HEK293T (cell line): ENCODE data around the gene GSTP1.
"Not testable (repeated sequence)": the region's sequence is repeated elsewhere in the genome, so short reads cannot be mapped to it uniquely, and the experiment has no call there.

ENCODE experiments used
- CTCF ChIA-PET: fragments of 350-600 bp; formaldehyde crosslinking; extraction: SDS; loops from one replicate; lab custom pipeline; 2021; ENCODE audit warnings: antibody characterized with exemption, inconsistent platforms; lab: Yijun Ruan, JAX
- POLR2A ChIA-PET: fragments of 350-600 bp; formaldehyde crosslinking; extraction: SDS; loops from one replicate; lab custom pipeline; 2020; ENCODE audit warnings: antibody characterized with exemption, inconsistent platforms; lab: Yijun Ruan, JAX
- DNase-seq: peaks from one replicate; pipeline ENCODE4 v3.0.0; 2012; ENCODE audit warnings: mixed read lengths; ENCODE audit errors: extremely low spot score
- ARNT ChIP-seq: fragments of 450-650 bp; IDR thresholded peaks from 2 replicates; pipeline ENCODE4 v1.6.1; 2017; ENCODE audit warnings: mild to moderate bottlenecking
- BHLHE40 ChIP-seq: fragments of 450-650 bp; IDR thresholded peaks from 2 replicates; pipeline ENCODE4 v1.6.1; 2016; ENCODE audit warnings: mild to moderate bottlenecking, moderate library complexity, borderline replicate concordance
- CTBP1 ChIP-seq: fragments of 450-650 bp; IDR thresholded peaks from 2 replicates; pipeline ENCODE4 v1.6.1; 2016; ENCODE audit warnings: borderline replicate concordance
- ELF4 ChIP-seq: fragments of 450-650 bp; IDR thresholded peaks from 2 replicates; pipeline ENCODE4 v1.6.1; 2017; ENCODE audit warnings: antibody characterized with exemption
- FOXA1 ChIP-seq: fragments of 450-650 bp; IDR thresholded peaks from 2 replicates; pipeline ENCODE4 v1.6.1; 2016; ENCODE audit warnings: mild to moderate bottlenecking
- FOXK2 ChIP-seq: fragments of 450-650 bp; IDR thresholded peaks from 2 replicates; pipeline ENCODE4 v1.6.1; 2016; ENCODE audit warnings: mild to moderate bottlenecking
- FOXM1 ChIP-seq: fragments of 450-650 bp; IDR thresholded peaks from 2 replicates; pipeline ENCODE4 v1.6.1; 2017; ENCODE audit warnings: mild to moderate bottlenecking, borderline replicate concordance
- HDGF ChIP-seq: fragments of 450-650 bp; IDR thresholded peaks from 2 replicates; pipeline ENCODE4 v1.6.1; 2017; ENCODE audit warnings: antibody characterized with exemption, borderline replicate concordance
- L3MBTL2 ChIP-seq: fragments of 450-650 bp; conservative IDR thresholded peaks from 2 replicates; pipeline ENCODE4 v1.6.1; 2016; ENCODE audit warnings: mild to moderate bottlenecking
- LEF1 ChIP-seq: fragments of 450-650 bp; IDR thresholded peaks from 2 replicates; pipeline ENCODE4 v1.6.1; 2017; ENCODE audit warnings: mild to moderate bottlenecking, borderline replicate concordance
- NFRKB ChIP-seq: fragments of 450-650 bp; IDR thresholded peaks from 2 replicates; pipeline ENCODE4 v1.6.1; 2016; ENCODE audit warnings: mild to moderate bottlenecking, moderate library complexity
- PKNOX1 ChIP-seq: fragments of 450-650 bp; IDR thresholded peaks from 2 replicates; pipeline ENCODE4 v1.6.1; 2016
- SP1 ChIP-seq: fragments of 450-650 bp; IDR thresholded peaks from 2 replicates; pipeline ENCODE4 v1.6.1; 2017
- SUZ12 ChIP-seq: fragments of 450-650 bp; IDR thresholded peaks from 2 replicates; pipeline ENCODE4 v1.6.1; 2016; ENCODE audit warnings: mild to moderate bottlenecking
- TARDBP ChIP-seq: fragments of 450-650 bp; IDR thresholded peaks from 2 replicates; pipeline ENCODE4 v1.6.1; 2016
- ZNF384 ChIP-seq: fragments of 450-650 bp; IDR thresholded peaks from 2 replicates; pipeline ENCODE4 v1.6.1; 2016

GSTP1 gene

GRCh38 chr11:67596753-67597300 is 13.2 kb downstream of the GSTP1 start:
- TF ChIP-seq FOXA1 (no peak), LEF1 (no peak), FOXK2 (no peak), SUZ12 (no peak), BHLHE40 (no peak), CTBP1 (no peak), PKNOX1 (no peak), ZNF384 (no peak), ARNT (no peak), SP1 (no peak), L3MBTL2 (no peak), FOXM1 (no peak)
- ChIA-PET CTCF (no interaction called here), POLR2A (no interaction called here)
- DNase-seq = no peak

- DNase-seq, CTCF ChIA-PET, POLR2A ChIA-PET: not testable (repeated sequence)
Observed at GRCh38 chr11:67597458-67597857, 13.8 kb downstream of the GSTP1 start.

GRCh38 chr11:67597963-67598362 is 14.4 kb downstream of the GSTP1 start:
- POLR2A ChIA-PET, CTCF ChIA-PET, DNase-seq: not testable (repeated sequence)

GRCh38 chr11:67599149-67599548 is 15.5 kb downstream of the GSTP1 start:
- CTCF ChIA-PET = no interaction called here
- DNase-seq = no peak
- POLR2A ChIA-PET = no interaction called here
- no peak for TF ChIP-seq HDGF
- no peak for TF ChIP-seq SUZ12
- TF ChIP-seq FOXK2 = no peak
- no peak for TF ChIP-seq FOXM1
- TF ChIP-seq BHLHE40 = no peak
- TF ChIP-seq ARNT = no peak
- TF ChIP-seq ZNF384 = no peak
- TF ChIP-seq CTBP1 = no peak
- TF ChIP-seq LEF1 = no peak
- no peak for TF ChIP-seq L3MBTL2
- no peak for TF ChIP-seq FOXA1
- TF ChIP-seq ELF4 = no peak

- TF ChIP-seq ARNT (no peak), SP1 (no peak), TARDBP (no peak), NFRKB (no peak), FOXK2 (no peak), L3MBTL2 (no peak)
- CTCF ChIA-PET = no interaction called here
- no peak for DNase-seq
- POLR2A ChIA-PET = no interaction called here
Observed at GRCh38 chr11:67600324-67601029, 16.9 kb downstream of the GSTP1 start.

GRCh38 chr11:67601098-67601497 is 17.5 kb downstream of the GSTP1 start:
- CTCF ChIA-PET = no interaction called here
- DNase-seq = no peak
- POLR2A ChIA-PET = interaction anchor here (1.0 kb wide), 1 partner anchor 17 kb away, joined by 3 read pairs; the partner anchor contains the start of gene GSTP1
- no peak for TF ChIP-seq FOXK2
- no peak for TF ChIP-seq ZNF384
- TF ChIP-seq ARNT = no peak
- TF ChIP-seq PKNOX1 = no peak
- no peak for TF ChIP-seq SP1
- TF ChIP-seq FOXA1 = no peak
- no peak for TF ChIP-seq ELF4
- TF ChIP-seq L3MBTL2 = no peak
- TF ChIP-seq CTBP1 = no peak
- no peak for TF ChIP-seq SUZ12
- TF ChIP-seq BHLHE40 = no peak
- TF ChIP-seq FOXM1 = no peak
- TF ChIP-seq NFRKB = no peak

- POLR2A ChIA-PET, DNase-seq: not testable (repeated sequence)
- CTCF ChIA-PET = interaction anchor here (1.0 kb wide), 1 partner anchor 10 kb away, joined by 3 read pairs; no protein-coding TSS in a partner anchor
Observed at GRCh38 chr11:67604119-67604518, 20.5 kb downstream of the GSTP1 start.

- CTCF ChIA-PET = interaction anchor here (0.6 to 1.0 kb wide), 2 partner anchors 9 to 42 kb away, joined by 3 read pairs; no protein-coding TSS in a partner anchor
- DNase-seq = no peak
- TF ChIP-seq FOXM1 (no peak), NFRKB (no peak), FOXK2 (no peak), L3MBTL2 (no peak), SUZ12 (no peak), ARNT (no peak), TARDBP (no peak), PKNOX1 (no peak), ZNF384 (no peak), CTBP1 (no peak), HDGF (no peak), LEF1 (no peak), SP1 (no peak), BHLHE40 (no peak), FOXA1 (no peak), ELF4 (no peak)
Observed at GRCh38 chr11:67604815-67605214, 21.2 kb downstream of the GSTP1 start.

More at GRCh38 chr11:67604815-67605214, 21.2 kb downstream of the GSTP1 start:
- POLR2A ChIA-PET = no interaction called here
